ENCODE measurements around the gene BBX.

GRCh38 chr3:107756649-107757048 lies 233.9 kb downstream of the BBX start:
- TF ChIP-seq, protein P1, sequence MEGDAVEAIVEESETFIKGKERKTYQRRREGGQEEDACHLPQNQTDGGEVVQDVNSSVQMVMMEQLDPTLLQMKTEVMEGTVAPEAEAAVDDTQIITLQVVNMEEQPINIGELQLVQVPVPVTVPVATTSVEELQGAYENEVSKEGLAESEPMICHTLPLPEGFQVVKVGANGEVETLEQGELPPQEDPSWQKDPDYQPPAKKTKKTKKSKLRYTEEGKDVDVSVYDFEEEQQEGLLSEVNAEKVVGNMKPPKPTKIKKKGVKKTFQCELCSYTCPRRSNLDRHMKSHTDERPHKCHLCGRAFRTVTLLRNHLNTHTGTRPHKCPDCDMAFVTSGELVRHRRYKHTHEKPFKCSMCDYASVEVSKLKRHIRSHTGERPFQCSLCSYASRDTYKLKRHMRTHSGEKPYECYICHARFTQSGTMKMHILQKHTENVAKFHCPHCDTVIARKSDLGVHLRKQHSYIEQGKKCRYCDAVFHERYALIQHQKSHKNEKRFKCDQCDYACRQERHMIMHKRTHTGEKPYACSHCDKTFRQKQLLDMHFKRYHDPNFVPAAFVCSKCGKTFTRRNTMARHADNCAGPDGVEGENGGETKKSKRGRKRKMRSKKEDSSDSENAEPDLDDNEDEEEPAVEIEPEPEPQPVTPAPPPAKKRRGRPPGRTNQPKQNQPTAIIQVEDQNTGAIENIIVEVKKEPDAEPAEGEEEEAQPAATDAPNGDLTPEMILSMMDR (IDR thresholded peaks at IDR 0.05) = no peak
- no peak for TF ChIP-seq EP300 (IDR thresholded peaks at IDR 0.05)
- TF ChIP-seq POLR2A (IDR thresholded peaks at IDR 0.05) = no peak
